Smooth muscle cell (in vitro differentiated cells): ENCODE data around the gene MDH1. TPM values are rescaled to one million over a fixed set of nuclear protein-coding genes. Genes with fewer than 3 reads are reported as not detected.
A peak's percentile ranks its signal among the peaks of the same experiment; 100 is the strongest.

Experiments
- DNase-seq: peaks from one replicate; lab custom pipeline; 2025; ENCODE audit not compliant: unreplicated experiment; lab: John Stamatoyannopoulos, UW
- H2AFZ ChIP-seq: fragments of 200-600 bp; sonication (generic); 2 replicates; pipeline ENCODE4 v1.6.0; 2016; ENCODE audit warnings: antibody characterized with exemption, low read depth, mild to moderate bottlenecking
- H3F3A ChIP-seq: fragments of 200-600 bp; sonication (generic); 2 replicates; pipeline ENCODE4 v1.6.0; 2017; ENCODE audit warnings: antibody characterized with exemption, low read depth
- H3K27ac ChIP-seq: fragments of 200-600 bp; sonication (generic); 2 replicates; pipeline ENCODE4 v1.5.1; 2016; ENCODE audit warnings: low read depth, mild to moderate bottlenecking
- H3K27me3 ChIP-seq: fragments of 200-600 bp; sonication (generic); 2 replicates; pipeline ENCODE4 v1.6.1; 2016; ENCODE audit warnings: low read depth, mild to moderate bottlenecking
- H3K36me3 ChIP-seq: fragments of 200-600 bp; sonication (generic); 2 replicates; pipeline ENCODE4 v1.5.1; 2016; ENCODE audit warnings: low read depth
- H3K4me1 ChIP-seq: fragments of 200-600 bp; sonication (generic); 2 replicates; pipeline ENCODE4 v1.5.1; 2016; ENCODE audit warnings: low read depth
- H3K4me2 ChIP-seq: fragments of 200-600 bp; sonication (generic); 2 replicates; pipeline ENCODE4 v1.6.0; 2016; ENCODE audit warnings: mild to moderate bottlenecking
- H3K4me3 ChIP-seq: fragments of 200-600 bp; sonication (generic); 2 replicates; pipeline ENCODE4 v1.5.1; 2016; ENCODE audit warnings: mild to moderate bottlenecking
- H3K79me2 ChIP-seq: fragments of 200-600 bp; sonication (generic); 2 replicates; pipeline ENCODE4 v1.6.0; 2016; ENCODE audit warnings: low read depth, mild to moderate bottlenecking
- H3K9ac ChIP-seq: fragments of 200-600 bp; sonication (generic); 2 replicates; pipeline ENCODE4 v1.6.0; 2016; ENCODE audit warnings: low read depth
- H3K9me3 ChIP-seq: fragments of 200-600 bp; sonication (generic); replicated peaks from 2 replicates; pipeline ENCODE4 v1.5.1; 2016; ENCODE audit warnings: low read depth
- H4K20me1 ChIP-seq: fragments of 200-600 bp; sonication (generic); 2 replicates; pipeline ENCODE4 v1.6.0; 2016; ENCODE audit warnings: low read depth
- CTCF ChIP-seq: fragments of 200-600 bp; sonication (generic); IDR thresholded peaks from 2 replicates; pipeline ENCODE4 v1.5.1; 2017; ENCODE audit warnings: borderline replicate concordance, mild to moderate bottlenecking, antibody characterized with exemption; ENCODE audit not compliant: insufficient read depth, poor library complexity, severe bottlenecking
- WGBS: methylation state at CpG from one replicate; pipeline ENCODE4 v1.1.7; 2016; ENCODE audit warnings: low lambda C conversion rate; 5-methylcytosine and 5-hydroxymethylcytosine counted together
- polyA plus RNA-seq: library from polyadenylated mRNA; unstranded; fragments of >200 nt; fragmentation: Nextera tagmentation; extraction: Ambion mirVana; gene quantifications from 2 replicates; pipeline ENCODE4 v1.2.1, GENCODE V29; 2016
- total RNA-seq: library from RNA; depleted of rRNA; stranded (reverse); fragments of >200 nt; gene quantifications from 2 replicates; pipeline ENCODE4 v1.2.3, GENCODE V29; 2014

Gene MDH1
- total RNA-seq: 280 and 290 TPM in 2 replicates
- 251 and 275 TPM in 2 replicates for polyA plus RNA-seq

GRCh38 chr2:63588385-63589147 is at the start of gene MDH1, which contains the start of gene WDPCP:
TSS of gene MDH1 (plus strand) at chr2:63588963. CDS start at chr2:63589044, 81 bp downstream.
TSS of gene WDPCP (minus strand) at chr2:63588477. CDS start at chr2:63588271, 206 bp downstream.
- Histone ChIP-seq H3K36me3 (no peaks in the 10 kb centered on the region), H3K9me3 (no peaks in the 10 kb centered on the region), H3F3A (no peaks in the 10 kb centered on the region), H3K27ac (peak within 1 kb of the TSS; percentile 58), H2AFZ (peak within 1 kb of the TSS; percentile 84), H3K79me2 (peaks cover 82% of the 10 kb centered on the region), H3K9ac (peak within 1 kb of the TSS; percentile 57), H3K4me2 (peak within 1 kb of the TSS; percentile 85), H3K4me1 (peaks cover 19% of the 10 kb centered on the region), H3K4me3 (peak within 1 kb of the TSS; percentile 66), H4K20me1 (peaks cover 19% of the 10 kb centered on the region), H3K27me3 (no peaks in the 10 kb centered on the region)
- peak; percentile 63 for DNase-seq
- no peak for TF ChIP-seq CTCF
- under 1% methylated on average over 44 of the region's 44 CpGs for WGBS

GRCh38 chr2:63539416-63540162 is 49.2 kb upstream of the MDH1 start:
- Histone ChIP-seq H3F3A (no peaks in the 10 kb centered on the region), H3K4me2 (no peak overlapping the region), H3K36me3 (no peaks in the 10 kb centered on the region), H4K20me1 (peaks cover 5% of the 10 kb centered on the region), H3K27me3 (no peaks in the 10 kb centered on the region), H3K4me1 (no peaks in the 10 kb centered on the region), H3K9ac (no peak overlapping the region), H2AFZ (no peak overlapping the region), H3K27ac (no peak overlapping the region), H3K4me3 (no peak overlapping the region), H3K79me2 (peaks cover 3% of the 10 kb centered on the region), H3K9me3 (no peaks in the 10 kb centered on the region)
- DNase-seq: no peak
- WGBS: 84% methylated on average over 6 of the region's 6 CpGs
- TF ChIP-seq CTCF: no peak

GRCh38 chr2:63544017-63544627 is 44.6 kb upstream of the MDH1 start:
- TF ChIP-seq CTCF: peak; percentile 58
- no peaks in the 10 kb centered on the region for H3F3A ChIP-seq
- no peak overlapping the region for H3K4me3 ChIP-seq
- peaks cover 5% of the 10 kb centered on the region for H4K20me1 ChIP-seq
- DNase-seq: no peak
- H3K9me3 ChIP-seq: no peaks in the 10 kb centered on the region
- H3K4me1 ChIP-seq: no peaks in the 10 kb centered on the region
- H3K9ac ChIP-seq: no peak overlapping the region
- H3K79me2 ChIP-seq: peaks cover 3% of the 10 kb centered on the region
- no peaks in the 10 kb centered on the region for H3K36me3 ChIP-seq
- no peak overlapping the region for H3K4me2 ChIP-seq
- no peaks in the 10 kb centered on the region for H3K27me3 ChIP-seq
- H2AFZ ChIP-seq: no peak overlapping the region
- no peak overlapping the region for H3K27ac ChIP-seq
- WGBS: 97% methylated on average over 1 of the region's 1 CpG
